Measurements from ENCODE around the gene PTOV1. TPM values are rescaled to one million over a fixed set of nuclear protein-coding genes. Genes with fewer than 3 reads are reported as not detected.

The PTOV1 gene
- total RNA-seq, 2 donors from 2014 or later = 179 to 252 TPM

GRCh38 chr19:49880162-49880869 lies 29.4 kb downstream of the PTOV1 start:
- Histone ChIP-seq H3K36me3 (peaks cover 22 to 45% of the 10 kb centered on the region in 2 donors), H3K27me3 (replicated peaks; ENCODE audit: insufficient read depth) (no peaks in the 10 kb centered on the region), H3K27ac (no peak overlapping the region), H3K4me1 (replicated peaks) (peaks cover 11% of the 10 kb centered on the region), H3K4me3 (no peak overlapping the region), H3K9me3 (no peaks in the 10 kb centered on the region)
- TF ChIP-seq POLR2A (IDR thresholded peaks at IDR 0.05) (no peak), POLR2AphosphoS5 (IDR thresholded peaks at IDR 0.05) (no peak), CTCF (IDR thresholded peaks at IDR 0.05) (no peak)
- DNase-seq (ENCODE audit: low spot score) = no peak
- 95% methylated on average over 8 of the region's 10 CpGs for WGBS
- intact Hi-C loops (cut with DNase I) = no loop called here

- TF ChIP-seq CTCF (IDR thresholded peaks at IDR 0.05) = no peak
- no peak for TF ChIP-seq POLR2AphosphoS5 (IDR thresholded peaks at IDR 0.05)
- no peak for TF ChIP-seq POLR2A (IDR thresholded peaks at IDR 0.05)
- WGBS = 90% methylated on average over 17 of the region's 17 CpGs
- Histone ChIP-seq H3K27me3 (replicated peaks; ENCODE audit: insufficient read depth) (no peaks in the 10 kb centered on the region), H3K27ac (no peak overlapping the region), H3K4me1 (replicated peaks) (peaks cover 8% of the 10 kb centered on the region), H3K4me3 (no peak overlapping the region), H3K9me3 (no peaks in the 10 kb centered on the region), H3K36me3 (peaks cover 22 to 45% of the 10 kb centered on the region in 2 donors)
- no peak for DNase-seq (ENCODE audit: low spot score)
- intact Hi-C loops (cut with DNase I) = no loop called here
Observed at GRCh38 chr19:49881186-49881585, 30.2 kb downstream of the PTOV1 start.

- Histone ChIP-seq H3K36me3 (peaks cover 22 to 45% of the 10 kb centered on the region in 2 donors), H3K9me3 (no peaks in the 10 kb centered on the region), H3K27ac (no peak overlapping the region), H3K27me3 (replicated peaks; ENCODE audit: insufficient read depth) (no peaks in the 10 kb centered on the region), H3K4me3 (no peak overlapping the region), H3K4me1 (replicated peaks) (peaks cover 8% of the 10 kb centered on the region)
- 89% methylated on average over 31 of the region's 31 CpGs for WGBS
- TF ChIP-seq CTCF (IDR thresholded peaks at IDR 0.05) (no peak), POLR2AphosphoS5 (IDR thresholded peaks at IDR 0.05) (no peak), POLR2A (IDR thresholded peaks at IDR 0.05) (no peak)
- intact Hi-C loops (cut with DNase I) = no loop called here
- no peak for DNase-seq (ENCODE audit: low spot score)
Observed at GRCh38 chr19:49881672-49882394, 30.9 kb downstream of the PTOV1 start.

- Histone ChIP-seq H3K9me3 (no peaks in the 10 kb centered on the region), H3K4me3 (no peak overlapping the region), H3K4me1 (replicated peaks) (peaks cover 8% of the 10 kb centered on the region), H3K27ac (no peak overlapping the region), H3K36me3 (peaks cover 22 to 45% of the 10 kb centered on the region in 2 donors), H3K27me3 (replicated peaks; ENCODE audit: insufficient read depth) (no peaks in the 10 kb centered on the region)
- intact Hi-C loops (cut with DNase I) = no loop called here
- DNase-seq (ENCODE audit: low spot score) = no peak
- 95% methylated on average over 14 of the region's 14 CpGs for WGBS
- no peak for TF ChIP-seq CTCF (IDR thresholded peaks at IDR 0.05)
- no peak for TF ChIP-seq POLR2AphosphoS5 (IDR thresholded peaks at IDR 0.05)
- TF ChIP-seq POLR2A (IDR thresholded peaks at IDR 0.05) = no peak
Observed at GRCh38 chr19:49882643-49883042, 31.7 kb downstream of the PTOV1 start.

Data from prostate gland (tissue), 2 donors.